WTC11 (cell line): ENCODE measurements around the gene LTB. TPM values are rescaled to one million over a fixed set of nuclear protein-coding genes. Genes with fewer than 3 reads are reported as not detected.

Source experiments
- ATAC-seq: fragments of 200-7000 bp; cut with Tn5 transposase; 2 replicates; pipeline ENCODE4 v1.10.0; 2021; ENCODE audit warnings: mild to moderate bottlenecking, moderate library complexity
- CTCF ChIA-PET: fragments of 300-600 bp; sonication (Branson Sonifier 250); formaldehyde crosslinking; loops from one replicate; lab custom pipeline; 2021; ENCODE audit warnings: antibody characterized with exemption; lab: Charles Lee
- POLR2A ChIA-PET: fragments of 350-600 bp; sonication (Branson Sonifier 250); formaldehyde crosslinking; loops from one replicate; lab custom pipeline; 2021; ENCODE audit warnings: antibody characterized with exemption; lab: Charles Lee
- DNase-seq: peaks from one replicate; pipeline ENCODE4 v3.0.0; 2021; ENCODE audit warnings: low spot score
- H3K27ac Mint-ChIP-seq: 2 replicates; pipeline ENCODE4 v1.8.0; 2021; ENCODE audit warnings: mixed read lengths
- H3K27me3 Mint-ChIP-seq: 2 replicates; pipeline ENCODE4 v1.8.0; 2021; ENCODE audit warnings: low read depth, mild to moderate bottlenecking, moderate library complexity, mixed read lengths
- H3K36me3 Mint-ChIP-seq: 2 replicates; pipeline ENCODE4 v1.8.0; 2021; ENCODE audit warnings: mixed read lengths
- H3K4me1 Mint-ChIP-seq: 2 replicates; pipeline ENCODE4 v1.8.0; 2022; ENCODE audit warnings: mixed read lengths
- H3K4me3 Mint-ChIP-seq: 2 replicates; pipeline ENCODE4 v1.8.0; 2021; ENCODE audit warnings: mild to moderate bottlenecking, moderate library complexity, mixed read lengths
- H3K9me3 Mint-ChIP-seq: 2 replicates; pipeline ENCODE4 v1.8.0; 2021; ENCODE audit warnings: mixed read lengths
- CBFB ChIP-seq: sonication (generic); formaldehyde crosslinking; IDR thresholded peaks from 2 replicates; pipeline ENCODE4 v1.8.1; 2022; ENCODE audit warnings: mild to moderate bottlenecking, low read depth, missing genetic modification reagents
- ESRRA ChIP-seq: sonication (generic); formaldehyde crosslinking; IDR thresholded peaks from 2 replicates; pipeline ENCODE4 v1.8.1; 2022; ENCODE audit warnings: mild to moderate bottlenecking, missing genetic modification reagents, borderline replicate concordance
- FOXK1 ChIP-seq: sonication (generic); formaldehyde crosslinking; IDR thresholded peaks from 2 replicates; pipeline ENCODE4 v1.8.0; 2022; ENCODE audit warnings: mild to moderate bottlenecking, moderate library complexity, missing genetic modification reagents
- GRHL2 ChIP-seq: fragments of 250-450 bp; sonication (Bioruptor Pico); IDR thresholded peaks from 2 replicates; pipeline ENCODE4 v1.8.0; 2022; ENCODE audit warnings: mild to moderate bottlenecking, moderate library complexity; ENCODE audit not compliant: insufficient replicate concordance, severe bottlenecking
- IRF1 ChIP-seq: sonication (generic); formaldehyde crosslinking; IDR thresholded peaks from 2 replicates; pipeline ENCODE4 v1.8.0; 2023; ENCODE audit warnings: missing genetic modification reagents
- JAZF1 ChIP-seq: fragments of 250-450 bp; sonication (Bioruptor Pico); IDR thresholded peaks from 2 replicates; pipeline ENCODE4 v1.9.0; 2021; ENCODE audit warnings: moderate library complexity, mild to moderate bottlenecking, inconsistent platforms
- JUN ChIP-seq: sonication (generic); formaldehyde crosslinking; IDR thresholded peaks from 2 replicates; pipeline ENCODE4 v1.8.0; 2023; ENCODE audit warnings: mild to moderate bottlenecking, missing genetic modification reagents
- NR3C1 ChIP-seq: sonication (generic); formaldehyde crosslinking; conservative IDR thresholded peaks from 2 replicates; pipeline ENCODE4 v1.8.1; 2023; ENCODE audit warnings: low read depth, mild to moderate bottlenecking, missing genetic modification reagents
- PRRX2 ChIP-seq: fragments of 250-450 bp; sonication (Bioruptor Pico); IDR thresholded peaks from 2 replicates; pipeline ENCODE4 v1.8.0; 2021; ENCODE audit warnings: mild to moderate bottlenecking
- STAT6 ChIP-seq: sonication (generic); formaldehyde crosslinking; conservative IDR thresholded peaks from 2 replicates; pipeline ENCODE4 v1.8.1; 2023; ENCODE audit warnings: mild to moderate bottlenecking, low read depth, missing genetic modification reagents, moderate library complexity
- TCF7 ChIP-seq: sonication (generic); formaldehyde crosslinking; IDR thresholded peaks from 2 replicates; pipeline ENCODE4 v1.8.0; 2022; ENCODE audit warnings: mild to moderate bottlenecking, low read depth, missing genetic modification reagents, moderate library complexity
- USF1 ChIP-seq: sonication (generic); formaldehyde crosslinking; IDR thresholded peaks from 2 replicates; pipeline ENCODE4 v1.8.0; 2022; ENCODE audit warnings: mild to moderate bottlenecking, missing genetic modification reagents
- ZMAT4 ChIP-seq: fragments of 250-450 bp; sonication (Bioruptor Pico); IDR thresholded peaks from 2 replicates; pipeline ENCODE4 v1.9.0; 2021; ENCODE audit warnings: mild to moderate bottlenecking
- ZNF263 ChIP-seq: sonication (generic); formaldehyde crosslinking; IDR thresholded peaks from 2 replicates; pipeline ENCODE4 v1.8.1; 2022; ENCODE audit warnings: low read depth, mild to moderate bottlenecking, moderate library complexity, missing genetic modification reagents
- ZNF416 ChIP-seq: fragments of 250-450 bp; sonication (Bioruptor Pico); IDR thresholded peaks from 2 replicates; pipeline ENCODE4 v1.9.0; 2021; ENCODE audit warnings: mild to moderate bottlenecking, inconsistent platforms
- total RNA-seq: library from RNA; stranded (reverse); gene quantifications from 3 replicates; pipeline ENCODE4 v1.2.3, GENCODE V29; 2021
- TF ChIP-seq, protein P1 (sequence below): sonication (generic); formaldehyde crosslinking; IDR thresholded peaks from 2 replicates; pipeline ENCODE4 v1.8.1; 2022; ENCODE audit warnings: low read depth, missing genetic modification reagents, borderline replicate concordance
- TF ChIP-seq, protein P2 (sequence below): fragments of 250-450 bp; sonication (Bioruptor Pico); IDR thresholded peaks from 2 replicates; pipeline ENCODE4 v1.8.0; 2021; ENCODE audit warnings: mild to moderate bottlenecking
- TF ChIP-seq, protein P3 (sequence below): sonication (generic); formaldehyde crosslinking; IDR thresholded peaks from 2 replicates; pipeline ENCODE4 v1.8.1; 2023; ENCODE audit warnings: mild to moderate bottlenecking, missing genetic modification reagents, borderline replicate concordance

Gene LTB
- total RNA-seq, 1 experiment from 2014 or later: 1.3 TPM

- POLR2A ChIA-PET: no interaction called here
- Mint-ChIP-seq H3K36me3 (peaks cover 24% of the 10 kb centered on the region), H3K9me3 (no peaks in the 10 kb centered on the region), H3K27ac (no peak overlapping the region), H3K4me1 (peaks cover 25% of the 10 kb centered on the region), H3K4me3 (peak overlapping the region; percentile 82), H3K27me3 (no peaks in the 10 kb centered on the region)
- CTCF ChIA-PET: interaction anchor here (1.3 to 7.2 kb wide), 2 partner anchors 50 to 52 kb away, joined by 5 to 319 read pairs; partner anchors contain the start of gene NCR3
- TF ChIP-seq STAT6 (CRISPR knock-in tag) (no peak), USF1 (CRISPR knock-in tag) (no peak), JUN (CRISPR knock-in tag) (no peak)
- TF ChIP-seq, protein P1, sequence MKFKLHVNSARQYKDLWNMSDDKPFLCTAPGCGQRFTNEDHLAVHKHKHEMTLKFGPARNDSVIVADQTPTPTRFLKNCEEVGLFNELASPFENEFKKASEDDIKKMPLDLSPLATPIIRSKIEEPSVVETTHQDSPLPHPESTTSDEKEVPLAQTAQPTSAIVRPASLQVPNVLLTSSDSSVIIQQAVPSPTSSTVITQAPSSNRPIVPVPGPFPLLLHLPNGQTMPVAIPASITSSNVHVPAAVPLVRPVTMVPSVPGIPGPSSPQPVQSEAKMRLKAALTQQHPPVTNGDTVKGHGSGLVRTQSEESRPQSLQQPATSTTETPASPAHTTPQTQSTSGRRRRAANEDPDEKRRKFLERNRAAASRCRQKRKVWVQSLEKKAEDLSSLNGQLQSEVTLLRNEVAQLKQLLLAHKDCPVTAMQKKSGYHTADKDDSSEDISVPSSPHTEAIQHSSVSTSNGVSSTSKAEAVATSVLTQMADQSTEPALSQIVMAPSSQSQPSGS (CRISPR knock-in tag): no peak
- no peak for DNase-seq
- no peak for ATAC-seq
Observed at GRCh38 chr6:31545291-31545690, 36.9 kb downstream of the LTB start.

- DNase-seq: no peak
- no peak overlapping the region for H3K27ac Mint-ChIP-seq
- TF ChIP-seq, protein P2, sequence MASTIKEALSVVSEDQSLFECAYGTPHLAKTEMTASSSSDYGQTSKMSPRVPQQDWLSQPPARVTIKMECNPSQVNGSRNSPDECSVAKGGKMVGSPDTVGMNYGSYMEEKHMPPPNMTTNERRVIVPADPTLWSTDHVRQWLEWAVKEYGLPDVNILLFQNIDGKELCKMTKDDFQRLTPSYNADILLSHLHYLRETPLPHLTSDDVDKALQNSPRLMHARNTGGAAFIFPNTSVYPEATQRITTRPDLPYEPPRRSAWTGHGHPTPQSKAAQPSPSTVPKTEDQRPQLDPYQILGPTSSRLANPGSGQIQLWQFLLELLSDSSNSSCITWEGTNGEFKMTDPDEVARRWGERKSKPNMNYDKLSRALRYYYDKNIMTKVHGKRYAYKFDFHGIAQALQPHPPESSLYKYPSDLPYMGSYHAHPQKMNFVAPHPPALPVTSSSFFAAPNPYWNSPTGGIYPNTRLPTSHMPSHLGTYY (CRISPR knock-in tag): no peak
- no peak for TF ChIP-seq IRF1 (CRISPR knock-in tag)
- TF ChIP-seq TCF7 (CRISPR knock-in tag): no peak
- TF ChIP-seq, protein P3, sequence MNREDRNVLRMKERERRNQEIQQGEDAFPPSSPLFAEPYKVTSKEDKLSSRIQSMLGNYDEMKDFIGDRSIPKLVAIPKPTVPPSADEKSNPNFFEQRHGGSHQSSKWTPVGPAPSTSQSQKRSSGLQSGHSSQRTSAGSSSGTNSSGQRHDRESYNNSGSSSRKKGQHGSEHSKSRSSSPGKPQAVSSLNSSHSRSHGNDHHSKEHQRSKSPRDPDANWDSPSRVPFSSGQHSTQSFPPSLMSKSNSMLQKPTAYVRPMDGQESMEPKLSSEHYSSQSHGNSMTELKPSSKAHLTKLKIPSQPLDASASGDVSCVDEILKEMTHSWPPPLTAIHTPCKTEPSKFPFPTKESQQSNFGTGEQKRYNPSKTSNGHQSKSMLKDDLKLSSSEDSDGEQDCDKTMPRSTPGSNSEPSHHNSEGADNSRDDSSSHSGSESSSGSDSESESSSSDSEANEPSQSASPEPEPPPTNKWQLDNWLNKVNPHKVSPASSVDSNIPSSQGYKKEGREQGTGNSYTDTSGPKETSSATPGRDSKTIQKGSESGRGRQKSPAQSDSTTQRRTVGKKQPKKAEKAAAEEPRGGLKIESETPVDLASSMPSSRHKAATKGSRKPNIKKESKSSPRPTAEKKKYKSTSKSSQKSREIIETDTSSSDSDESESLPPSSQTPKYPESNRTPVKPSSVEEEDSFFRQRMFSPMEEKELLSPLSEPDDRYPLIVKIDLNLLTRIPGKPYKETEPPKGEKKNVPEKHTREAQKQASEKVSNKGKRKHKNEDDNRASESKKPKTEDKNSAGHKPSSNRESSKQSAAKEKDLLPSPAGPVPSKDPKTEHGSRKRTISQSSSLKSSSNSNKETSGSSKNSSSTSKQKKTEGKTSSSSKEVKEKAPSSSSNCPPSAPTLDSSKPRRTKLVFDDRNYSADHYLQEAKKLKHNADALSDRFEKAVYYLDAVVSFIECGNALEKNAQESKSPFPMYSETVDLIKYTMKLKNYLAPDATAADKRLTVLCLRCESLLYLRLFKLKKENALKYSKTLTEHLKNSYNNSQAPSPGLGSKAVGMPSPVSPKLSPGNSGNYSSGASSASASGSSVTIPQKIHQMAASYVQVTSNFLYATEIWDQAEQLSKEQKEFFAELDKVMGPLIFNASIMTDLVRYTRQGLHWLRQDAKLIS: no peak
- TF ChIP-seq CBFB (CRISPR knock-in tag): no peak
- no peak for TF ChIP-seq ZNF416 (CRISPR knock-in tag)
- TF ChIP-seq JAZF1: no peak
- no peak for TF ChIP-seq ZNF263 (CRISPR knock-in tag)
- TF ChIP-seq NR3C1: no peak
- TF ChIP-seq USF1 (CRISPR knock-in tag): no peak
- no peak for TF ChIP-seq PRRX2
- TF ChIP-seq FOXK1 (CRISPR knock-in tag): no peak
- TF ChIP-seq GRHL2 (CRISPR knock-in tag): no peak
- TF ChIP-seq ESRRA (CRISPR knock-in tag): no peak
- no peak for TF ChIP-seq ZMAT4 (CRISPR knock-in tag)
- ChIA-PET CTCF (interaction anchor here (4.8 to 7.2 kb wide), 2 partner anchors 53 to 54 kb away, joined by 23 to 319 read pairs; partner anchors contain the start of gene NCR3), POLR2A (no interaction called here)
- no peaks in the 10 kb centered on the region for H3K27me3 Mint-ChIP-seq
- peaks cover 28% of the 10 kb centered on the region for H3K36me3 Mint-ChIP-seq
- peaks cover 31% of the 10 kb centered on the region for H3K4me1 Mint-ChIP-seq
- no peak for ATAC-seq
- no peak overlapping the region; the same call in 1 of the 2 replicates for H3K4me3 Mint-ChIP-seq
- no peaks in the 10 kb centered on the region for H3K9me3 Mint-ChIP-seq
Observed at GRCh38 chr6:31544676-31545075, 37.5 kb downstream of the LTB start.
